HT1080 (cell line): Measurements from ENCODE around the gene MLC1. TPM values are rescaled to one million over a fixed set of nuclear protein-coding genes. Genes with fewer than 3 reads are reported as not detected.

Experiments used
- DNase-seq: peaks from one replicate; pipeline ENCODE4 v3.0.0-alpha.2; 2015; ENCODE audit warnings: low read depth
- total RNA-seq: library from RNA; depleted of rRNA; stranded (reverse); fragments of >200 nt; shearing (Covaris generic); gene quantifications from 2 replicates; pipeline ENCODE4 v1.2.3, GENCODE V29; 2014

Gene MLC1
- total RNA-seq, 1 experiment from 2014 or later = 0.10 TPM

GRCh38 chr22:50058906-50059880 is 26.0 kb downstream of the MLC1 start:
- DNase-seq = no peak

GRCh38 chr22:50058061-50058905 is 26.9 kb downstream of the MLC1 start, which contains the start of gene TTLL8:
TSS of gene TTLL8 (minus strand) at chr22:50058298.
- DNase-seq = no peak

GRCh38 chr22:50057278-50058060 is 27.8 kb downstream of the MLC1 start:
- no peak for DNase-seq

DNA sequence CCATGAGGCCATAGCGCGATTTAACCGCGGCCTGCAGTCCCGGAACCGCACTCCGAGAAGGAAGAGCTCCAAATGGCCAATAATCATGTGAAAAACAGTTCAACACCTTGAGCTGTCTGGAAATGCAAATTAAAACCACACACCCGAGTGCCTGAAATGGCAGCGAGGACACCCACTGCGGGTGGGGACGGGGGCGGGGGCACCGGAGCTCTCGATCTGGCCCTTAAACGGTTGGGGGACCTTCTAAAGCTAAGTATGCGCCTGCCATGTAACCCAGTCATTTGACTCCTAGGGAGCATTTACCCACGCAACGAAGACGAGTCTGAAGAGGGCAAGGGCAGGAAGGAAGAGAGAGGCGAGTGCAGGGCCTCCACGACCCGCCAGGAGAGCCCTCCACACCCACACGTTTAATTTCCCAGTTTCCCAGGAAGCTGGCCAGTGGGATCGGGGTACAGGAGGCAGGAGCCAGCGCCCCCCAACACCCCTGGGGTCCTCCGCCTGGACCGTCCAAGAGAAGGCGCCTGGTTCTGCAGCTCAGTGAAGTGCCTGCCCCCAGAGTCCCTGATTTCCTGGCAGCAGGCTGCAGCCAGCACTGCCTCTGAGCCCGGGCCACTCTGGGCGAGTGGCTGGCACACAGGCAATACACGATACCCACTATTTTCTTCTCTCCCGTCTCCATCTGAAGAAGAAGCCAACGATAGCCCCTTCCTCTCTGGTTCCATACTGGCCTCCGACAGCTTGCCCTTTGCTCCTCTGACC is 28.8 kb downstream of the MLC1 start:
- no peak for DNase-seq

- no peak for DNase-seq
Observed at GRCh38 chr22:50053861-50054260, 31.4 kb downstream of the MLC1 start.

DNA sequence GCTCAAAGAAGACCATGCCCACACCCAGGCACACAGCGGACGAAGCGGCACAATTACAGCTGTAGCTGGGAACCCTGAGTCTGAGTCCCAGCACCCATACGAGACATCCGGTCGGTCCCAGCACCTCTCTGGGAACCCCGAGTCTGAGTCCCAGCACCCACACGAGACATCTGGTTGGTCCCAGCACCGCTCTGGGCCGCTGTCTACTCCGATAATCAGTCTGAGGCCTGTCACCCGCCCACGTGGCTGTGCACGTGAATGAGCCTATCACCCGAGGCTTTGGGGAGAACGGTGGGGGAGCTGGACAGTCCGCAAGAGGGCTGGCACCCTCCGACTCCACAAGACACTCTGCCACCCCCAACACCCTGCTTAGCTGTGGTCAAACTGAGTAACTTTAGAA is 33.3 kb downstream of the MLC1 start:
- DNase-seq = no peak

DNA sequence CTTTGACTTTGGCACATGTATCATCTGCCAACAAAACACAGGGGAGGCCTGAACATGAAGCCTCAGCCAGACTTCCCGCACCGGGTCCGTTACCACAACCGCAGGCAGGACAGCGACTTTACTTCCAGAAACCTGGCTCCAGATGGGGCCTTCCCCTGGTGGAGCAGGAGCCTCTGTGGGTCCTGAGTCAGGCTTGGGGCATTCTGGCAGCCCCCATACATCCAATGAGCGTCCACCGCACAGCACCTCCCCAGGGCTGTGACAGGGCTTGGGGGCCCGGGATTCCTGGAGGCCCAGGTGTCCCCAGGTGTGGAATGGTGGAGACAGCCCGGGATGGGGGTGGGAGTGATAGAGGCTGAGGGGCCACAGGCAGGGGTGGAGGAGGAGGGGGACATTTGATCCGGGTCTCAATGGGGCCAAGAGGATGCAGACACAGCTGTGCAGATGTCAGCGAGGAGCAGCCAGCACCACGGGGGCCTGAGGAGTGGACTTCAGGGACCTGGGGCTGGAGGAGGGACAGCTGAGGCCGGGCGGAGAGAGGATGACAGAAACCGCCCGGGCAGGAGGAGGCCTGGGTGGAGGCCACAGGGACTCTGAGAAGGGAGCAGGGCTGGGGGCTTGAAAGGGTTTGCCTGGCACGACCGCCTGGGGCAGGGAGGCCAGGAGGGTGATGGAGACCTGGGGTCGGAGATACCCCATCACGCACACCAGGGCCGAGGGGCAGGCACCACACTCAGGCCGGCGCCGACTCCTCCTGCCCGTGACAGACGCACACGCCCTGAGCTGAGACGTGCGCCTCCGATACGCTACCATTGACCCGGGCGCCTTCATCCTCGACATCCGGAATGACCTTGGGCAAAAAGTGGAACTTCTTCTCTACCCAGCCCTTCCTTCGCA is 35.7 kb downstream of the MLC1 start:
- DNase-seq = no peak

DNA sequence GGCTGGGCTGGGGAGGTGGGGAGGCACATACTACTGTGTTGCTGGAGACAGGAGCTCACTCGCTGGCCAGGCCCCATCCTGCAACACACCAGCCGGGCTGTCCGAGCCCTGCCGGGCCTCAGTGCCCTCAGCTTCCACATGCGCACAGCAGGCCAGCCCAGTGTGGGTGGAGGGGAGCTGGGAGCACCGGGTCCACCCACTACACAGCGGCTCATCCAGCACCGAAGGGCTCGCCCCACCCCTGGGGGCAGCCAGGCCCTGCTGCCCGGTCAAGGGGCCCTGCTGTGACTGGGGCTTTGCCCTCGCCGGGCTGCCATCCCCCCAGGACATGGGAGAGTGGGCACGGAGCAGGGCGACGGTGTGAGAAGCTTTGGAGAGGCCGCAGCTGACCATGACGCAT is 36.4 kb downstream of the MLC1 start:
- no peak for DNase-seq

DNA sequence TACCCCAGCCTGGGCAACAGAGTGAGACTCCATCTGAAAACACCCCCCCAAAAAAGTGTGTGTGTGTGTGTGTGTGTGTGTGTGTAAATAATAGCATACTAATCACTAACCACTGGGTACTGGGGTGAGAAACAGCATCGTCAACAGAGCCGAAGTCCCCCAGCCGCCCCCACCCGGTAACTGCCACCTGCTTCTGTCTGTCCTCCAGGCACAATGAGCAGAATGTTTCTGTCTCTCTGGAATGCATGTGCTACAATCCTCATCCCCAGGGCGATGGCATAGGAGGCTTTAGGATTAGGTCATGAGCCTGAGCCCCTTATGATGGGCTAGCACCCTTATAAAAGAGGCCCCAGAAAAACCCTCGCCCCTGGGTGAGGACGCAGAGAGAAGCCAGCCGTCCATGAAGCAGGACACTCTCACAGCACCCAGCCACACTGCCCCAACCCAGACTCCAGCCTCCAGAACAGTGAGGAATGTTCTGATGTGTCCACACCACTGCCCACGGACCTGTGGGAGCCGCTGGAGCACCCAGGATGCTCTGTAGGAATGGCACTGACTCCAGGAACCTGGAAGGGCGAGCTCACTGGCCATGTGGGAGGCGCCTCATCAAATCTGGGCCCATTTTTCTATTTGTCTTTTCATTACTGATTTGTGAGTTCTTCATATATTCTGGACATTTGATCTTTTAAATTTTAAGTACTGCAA is 37.0 kb downstream of the MLC1 start:
- DNase-seq = no peak

GRCh38 chr22:50047346-50047745 is 37.9 kb downstream of the MLC1 start:
- DNase-seq = no peak

DNA sequence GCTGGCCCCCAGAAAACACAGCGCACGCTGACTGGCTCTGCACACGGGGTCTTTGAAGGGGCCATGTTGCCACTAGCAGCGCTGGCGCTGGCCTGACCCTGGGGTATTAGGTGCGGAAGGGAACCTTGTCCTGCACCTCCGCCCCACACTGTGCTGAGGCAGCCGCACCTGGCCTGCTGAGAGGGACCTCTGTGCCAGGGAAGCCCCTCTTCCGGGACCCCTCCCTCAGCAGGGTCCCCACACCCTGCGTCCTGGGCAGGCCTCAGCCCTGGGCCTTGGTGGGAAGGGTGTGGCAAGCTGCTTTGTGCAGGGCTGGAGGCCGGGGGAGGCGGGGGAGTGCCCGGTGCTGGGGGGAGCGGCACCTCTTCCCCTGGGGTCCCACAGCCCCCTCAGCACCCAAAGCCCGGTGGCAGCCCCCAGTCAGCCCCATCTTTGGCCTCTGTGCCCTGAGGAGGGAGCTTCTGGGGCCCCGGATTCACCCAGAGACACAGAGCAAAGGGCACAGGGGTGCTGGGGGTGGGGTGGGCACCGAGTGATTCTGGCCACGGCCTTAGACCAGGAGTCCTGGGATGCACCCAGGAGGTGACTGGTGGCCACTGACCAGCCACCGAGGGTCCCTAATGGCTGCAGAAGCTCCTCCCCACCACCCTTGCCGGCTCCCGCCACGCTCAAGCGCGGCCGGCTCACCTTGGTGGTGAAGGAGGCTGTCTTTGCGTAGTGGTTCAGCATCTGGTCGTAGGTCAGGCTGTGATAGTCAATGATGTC is 38.6 kb downstream of the MLC1 start:
- no peak for DNase-seq

GRCh38 chr22:50046019-50046415 is 39.2 kb downstream of the MLC1 start:
- no peak for DNase-seq

DNA sequence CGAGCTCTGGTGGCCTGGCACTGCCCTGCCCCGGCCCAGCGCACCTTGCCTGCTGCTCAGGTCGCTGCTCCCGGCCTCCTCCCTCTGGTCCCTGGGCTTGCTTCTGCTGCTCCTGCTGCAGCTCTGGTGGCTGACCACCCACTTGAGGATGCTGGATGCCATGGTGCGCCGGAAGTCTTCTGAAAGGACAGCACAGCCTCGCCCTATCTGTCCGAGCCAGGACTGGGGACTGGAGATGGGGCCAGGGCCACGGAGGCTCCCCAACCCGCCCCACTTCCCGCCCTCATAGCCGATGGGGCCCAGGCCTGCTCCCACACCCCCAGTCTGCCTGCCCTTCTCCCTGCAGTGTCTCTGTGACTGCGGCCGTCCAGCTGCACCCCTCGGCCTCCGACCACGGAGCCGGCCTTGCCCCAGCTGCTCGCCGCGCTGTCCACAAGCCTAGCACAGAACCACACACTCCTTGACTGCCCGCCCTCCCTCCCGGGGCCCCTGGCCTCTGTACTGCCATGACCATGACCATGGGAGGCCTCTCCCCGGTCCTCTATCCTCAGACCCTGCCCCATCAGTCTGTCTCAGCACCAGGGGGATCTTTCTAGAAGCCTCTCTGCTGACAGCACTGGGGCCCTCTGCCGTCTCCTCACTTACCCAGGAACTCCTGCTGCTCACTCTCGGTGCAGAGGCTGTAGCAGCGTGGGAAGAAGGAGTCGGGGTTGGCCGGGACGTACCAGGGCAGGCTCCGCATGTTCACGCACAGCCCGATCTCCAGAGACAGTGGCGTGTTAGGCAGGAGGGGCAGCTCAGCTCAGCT is 39.8 kb downstream of the MLC1 start:
- no peak for DNase-seq

- DNase-seq = no peak
Observed at GRCh38 chr22:50044485-50045118, 40.6 kb downstream of the MLC1 start.

DNA sequence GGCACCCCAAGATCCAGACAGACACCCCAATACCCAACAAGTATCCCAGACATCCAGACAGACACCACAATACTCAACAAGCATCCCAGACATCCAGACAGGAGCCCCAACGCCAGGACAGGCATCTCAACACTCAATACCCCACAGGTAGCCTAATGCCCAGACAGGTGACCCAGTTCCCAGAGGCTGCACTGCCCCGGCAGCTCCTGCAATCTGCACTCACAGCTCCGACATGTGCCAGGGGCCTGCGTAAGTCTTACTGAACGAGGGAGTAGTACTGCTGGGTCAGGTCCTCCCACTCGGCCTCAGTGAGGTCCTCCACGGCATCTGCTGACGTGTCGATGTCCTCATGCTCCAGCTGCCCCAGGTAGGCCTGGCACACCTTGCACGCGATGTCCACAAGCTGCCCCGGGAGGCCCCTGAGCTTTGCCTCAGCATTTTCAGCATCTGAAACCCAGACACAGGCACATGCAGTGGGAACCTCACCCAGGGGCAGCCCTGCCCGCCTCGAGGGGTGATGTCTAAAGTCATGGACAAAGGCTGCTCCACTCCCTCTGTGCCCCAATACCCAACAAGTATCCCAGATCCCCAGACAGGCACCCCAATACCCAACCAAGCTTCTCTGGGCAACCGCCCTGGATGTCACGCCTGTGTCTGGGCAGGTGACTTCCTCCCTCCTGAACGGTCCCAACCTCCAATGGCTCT is 43.7 kb downstream of the MLC1 start:
- DNase-seq = no peak

DNA sequence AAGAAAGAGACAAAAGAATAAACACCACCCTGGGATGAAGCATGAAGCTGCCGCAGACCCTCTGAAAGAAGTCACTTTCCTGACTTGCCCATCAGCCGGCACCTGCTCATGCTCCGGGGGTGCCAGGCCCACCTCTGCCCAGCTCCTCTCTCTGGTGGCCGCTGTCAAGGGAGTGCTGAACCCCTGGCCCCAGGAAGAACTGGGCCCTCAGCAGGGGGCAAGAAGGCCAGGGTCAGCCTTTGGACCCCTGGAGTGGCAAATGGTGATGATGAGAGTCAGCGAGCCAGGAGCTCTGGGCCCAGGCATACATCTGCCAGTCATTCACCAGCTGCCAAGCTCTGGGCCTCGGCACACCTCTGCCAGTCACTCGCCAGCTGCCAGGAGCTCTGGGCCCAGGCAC is 44.5 kb downstream of the MLC1 start:
- no peak for DNase-seq
